ENCODE results near the gene HOXA4.

DNA sequence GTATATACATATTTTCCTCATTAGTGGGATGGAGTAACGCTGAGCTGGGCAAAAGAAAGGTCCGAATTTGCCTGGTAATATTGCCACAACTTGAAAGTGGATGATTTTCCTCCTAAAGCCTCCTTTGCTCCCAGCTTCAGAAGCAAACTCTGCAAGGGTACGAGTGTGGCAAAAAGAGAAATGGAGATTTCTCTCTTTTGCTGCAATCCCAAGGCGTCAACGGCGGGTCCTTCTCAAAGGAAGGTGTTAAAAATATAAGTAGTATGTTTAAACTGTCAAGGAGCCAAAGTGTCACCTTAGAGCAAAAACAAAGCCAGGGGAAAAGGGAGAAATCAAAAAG, 15.7 kb downstream of the HOXA4 start:
- TF ChIP-seq EZH2 (IDR thresholded peaks at IDR 0.05; ENCODE audit: low read depth, low read length, severe bottlenecking), result no peak
- no peak for TF ChIP-seq YY1 (IDR thresholded peaks at IDR 0.05; ENCODE audit: low read depth, low read length)
- TF ChIP-seq, protein P1, sequence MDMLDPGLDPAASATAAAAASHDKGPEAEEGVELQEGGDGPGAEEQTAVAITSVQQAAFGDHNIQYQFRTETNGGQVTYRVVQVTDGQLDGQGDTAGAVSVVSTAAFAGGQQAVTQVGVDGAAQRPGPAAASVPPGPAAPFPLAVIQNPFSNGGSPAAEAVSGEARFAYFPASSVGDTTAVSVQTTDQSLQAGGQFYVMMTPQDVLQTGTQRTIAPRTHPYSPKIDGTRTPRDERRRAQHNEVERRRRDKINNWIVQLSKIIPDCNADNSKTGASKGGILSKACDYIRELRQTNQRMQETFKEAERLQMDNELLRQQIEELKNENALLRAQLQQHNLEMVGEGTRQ (IDR thresholded peaks at IDR 0.05; ENCODE audit: low read length), result no peak
- TF ChIP-seq SP1 (IDR thresholded peaks at IDR 0.05; ENCODE audit: low read depth, low read length), result no peak
- no peak for TF ChIP-seq MAFK (IDR thresholded peaks at IDR 0.05; ENCODE audit: low read depth, low read length)
- TF ChIP-seq EP300 (IDR thresholded peaks at IDR 0.05; ENCODE audit: borderline replicate concordance in 1 of 2, low read depth in 2 of 2, low read length in 2 of 2), result no peak
- no peak for TF ChIP-seq CEBPB (IDR thresholded peaks at IDR 0.05; ENCODE audit: low read depth, low read length)
- no peak for TF ChIP-seq POLR2A (IDR thresholded peaks at IDR 0.05; ENCODE audit: control extremely low read depth in 1 of 2, low read depth in 2 of 2, low read length in 2 of 2)
- TF ChIP-seq, protein P2, sequence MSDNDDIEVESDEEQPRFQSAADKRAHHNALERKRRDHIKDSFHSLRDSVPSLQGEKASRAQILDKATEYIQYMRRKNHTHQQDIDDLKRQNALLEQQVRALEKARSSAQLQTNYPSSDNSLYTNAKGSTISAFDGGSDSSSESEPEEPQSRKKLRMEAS (IDR thresholded peaks at IDR 0.05), result no peak
- no peak for TF ChIP-seq POLR2AphosphoS5 (IDR thresholded peaks at IDR 0.05; ENCODE audit: low read depth, low read length)
- TF ChIP-seq TAF1 (IDR thresholded peaks at IDR 0.05; ENCODE audit: low read depth, low read length), result no peak
- TF ChIP-seq, protein P3, sequence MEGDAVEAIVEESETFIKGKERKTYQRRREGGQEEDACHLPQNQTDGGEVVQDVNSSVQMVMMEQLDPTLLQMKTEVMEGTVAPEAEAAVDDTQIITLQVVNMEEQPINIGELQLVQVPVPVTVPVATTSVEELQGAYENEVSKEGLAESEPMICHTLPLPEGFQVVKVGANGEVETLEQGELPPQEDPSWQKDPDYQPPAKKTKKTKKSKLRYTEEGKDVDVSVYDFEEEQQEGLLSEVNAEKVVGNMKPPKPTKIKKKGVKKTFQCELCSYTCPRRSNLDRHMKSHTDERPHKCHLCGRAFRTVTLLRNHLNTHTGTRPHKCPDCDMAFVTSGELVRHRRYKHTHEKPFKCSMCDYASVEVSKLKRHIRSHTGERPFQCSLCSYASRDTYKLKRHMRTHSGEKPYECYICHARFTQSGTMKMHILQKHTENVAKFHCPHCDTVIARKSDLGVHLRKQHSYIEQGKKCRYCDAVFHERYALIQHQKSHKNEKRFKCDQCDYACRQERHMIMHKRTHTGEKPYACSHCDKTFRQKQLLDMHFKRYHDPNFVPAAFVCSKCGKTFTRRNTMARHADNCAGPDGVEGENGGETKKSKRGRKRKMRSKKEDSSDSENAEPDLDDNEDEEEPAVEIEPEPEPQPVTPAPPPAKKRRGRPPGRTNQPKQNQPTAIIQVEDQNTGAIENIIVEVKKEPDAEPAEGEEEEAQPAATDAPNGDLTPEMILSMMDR (IDR thresholded peaks at IDR 0.05; ENCODE audit: control extremely low read depth in 1 of 3, insufficient read depth in 1 of 3, low read depth in 1 of 3, low read length in 3 of 3), result no peak
